ENCODE data around the gene TXNDC5. TPM values are rescaled to one million over a fixed set of nuclear protein-coding genes. Genes with fewer than 3 reads are reported as not detected.

TXNDC5 gene
- polyA plus RNA-seq, 1 experiment, result 253 TPM

GRCh38 chr6:7887278-7887991 is 23.2 kb downstream of the TXNDC5 start:
- ChIA-PET CTCF (interaction anchor here (0.6 to 1.2 kb wide), 2 partner anchors 9 kb away, joined by 3 to 4 read pairs; no protein-coding TSS in a partner anchor), POLR2A (no interaction called here)
- TF ChIP-seq, protein P1, sequence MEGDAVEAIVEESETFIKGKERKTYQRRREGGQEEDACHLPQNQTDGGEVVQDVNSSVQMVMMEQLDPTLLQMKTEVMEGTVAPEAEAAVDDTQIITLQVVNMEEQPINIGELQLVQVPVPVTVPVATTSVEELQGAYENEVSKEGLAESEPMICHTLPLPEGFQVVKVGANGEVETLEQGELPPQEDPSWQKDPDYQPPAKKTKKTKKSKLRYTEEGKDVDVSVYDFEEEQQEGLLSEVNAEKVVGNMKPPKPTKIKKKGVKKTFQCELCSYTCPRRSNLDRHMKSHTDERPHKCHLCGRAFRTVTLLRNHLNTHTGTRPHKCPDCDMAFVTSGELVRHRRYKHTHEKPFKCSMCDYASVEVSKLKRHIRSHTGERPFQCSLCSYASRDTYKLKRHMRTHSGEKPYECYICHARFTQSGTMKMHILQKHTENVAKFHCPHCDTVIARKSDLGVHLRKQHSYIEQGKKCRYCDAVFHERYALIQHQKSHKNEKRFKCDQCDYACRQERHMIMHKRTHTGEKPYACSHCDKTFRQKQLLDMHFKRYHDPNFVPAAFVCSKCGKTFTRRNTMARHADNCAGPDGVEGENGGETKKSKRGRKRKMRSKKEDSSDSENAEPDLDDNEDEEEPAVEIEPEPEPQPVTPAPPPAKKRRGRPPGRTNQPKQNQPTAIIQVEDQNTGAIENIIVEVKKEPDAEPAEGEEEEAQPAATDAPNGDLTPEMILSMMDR (IDR thresholded peaks at IDR 0.05; ENCODE audit: insufficient read depth, low read depth, low read length), result no peak
- no peak for DNase-seq (ENCODE audit: low read depth)
- Histone ChIP-seq H3K27me3 (ENCODE audit: control insufficient read depth, insufficient read depth, low read length) (no peaks in the 10 kb centered on the region), H3K36me3 (ENCODE audit: control insufficient read depth, insufficient read depth, low read length) (peaks cover 57% of the 10 kb centered on the region), H3K4me3 (ENCODE audit: low read depth, low read length) (no peak overlapping the region)

GRCh38 chr6:7886132-7886531 is 24.5 kb downstream of the TXNDC5 start:
- Histone ChIP-seq H3K4me3 (ENCODE audit: low read depth, low read length) (no peak overlapping the region), H3K27me3 (ENCODE audit: control insufficient read depth, insufficient read depth, low read length) (no peaks in the 10 kb centered on the region), H3K36me3 (ENCODE audit: control insufficient read depth, insufficient read depth, low read length) (peaks cover 58% of the 10 kb centered on the region)
- CTCF ChIA-PET, result no interaction called here
- POLR2A ChIA-PET, result no interaction called here
- TF ChIP-seq, protein P1 (IDR thresholded peaks at IDR 0.05; ENCODE audit: insufficient read depth, low read depth, low read length), result no peak
- DNase-seq (ENCODE audit: low read depth), result no peak

GRCh38 chr6:7883381-7883780 is 27.2 kb downstream of the TXNDC5 start:
- Histone ChIP-seq H3K36me3 (ENCODE audit: control insufficient read depth, insufficient read depth, low read length) (peaks cover 45% of the 10 kb centered on the region), H3K4me3 (ENCODE audit: low read depth, low read length) (no peak overlapping the region), H3K27me3 (ENCODE audit: control insufficient read depth, insufficient read depth, low read length) (no peaks in the 10 kb centered on the region)
- CTCF ChIA-PET, result no interaction called here
- no peak for DNase-seq (ENCODE audit: low read depth)
- TF ChIP-seq, protein P1 (IDR thresholded peaks at IDR 0.05; ENCODE audit: insufficient read depth, low read depth, low read length), result no peak
- POLR2A ChIA-PET, result no interaction called here

DNA sequence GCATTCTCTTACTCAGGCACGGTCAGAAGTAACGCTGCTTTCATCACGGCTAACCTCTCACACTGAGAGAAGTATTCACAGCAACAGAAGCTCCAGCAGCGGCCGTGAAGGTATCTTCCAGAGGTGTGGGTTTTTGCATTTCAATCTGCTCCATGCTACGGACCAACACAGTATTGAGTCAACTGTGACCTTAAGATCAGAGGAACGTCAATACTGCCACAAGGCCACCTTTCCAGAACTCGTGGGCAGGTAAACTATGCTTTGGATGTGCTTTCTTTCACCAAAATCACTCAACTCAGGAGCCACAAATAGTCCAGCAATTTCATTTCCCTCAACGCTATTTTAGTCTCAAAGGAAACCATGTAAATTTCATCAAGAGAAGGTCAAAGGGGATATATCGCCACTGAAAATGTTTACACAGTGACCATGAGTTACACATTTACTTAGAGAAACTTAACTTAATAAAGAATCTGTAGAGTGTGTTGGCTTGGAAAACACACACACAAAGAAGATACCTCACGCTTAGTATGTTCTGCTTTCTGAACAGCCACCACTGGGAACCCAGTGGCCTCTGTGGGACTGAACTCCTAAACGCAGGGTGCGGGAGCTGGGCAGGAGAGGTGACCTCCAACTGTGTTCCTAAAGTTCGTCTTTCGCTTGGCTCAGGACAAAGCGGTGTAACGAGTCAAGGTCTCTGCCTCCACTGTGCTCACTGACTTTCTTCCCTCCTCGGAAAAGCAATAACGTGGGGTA is 27.9 kb downstream of the TXNDC5 start:
- TF ChIP-seq, protein P1 (IDR thresholded peaks at IDR 0.05; ENCODE audit: insufficient read depth, low read depth, low read length), result no peak
- POLR2A ChIA-PET, result no interaction called here
- Histone ChIP-seq H3K27me3 (ENCODE audit: control insufficient read depth, insufficient read depth, low read length) (no peaks in the 10 kb centered on the region), H3K4me3 (ENCODE audit: low read depth, low read length) (no peak overlapping the region), H3K36me3 (ENCODE audit: control insufficient read depth, insufficient read depth, low read length) (peaks cover 40% of the 10 kb centered on the region)
- DNase-seq (ENCODE audit: low read depth), result no peak
- CTCF ChIA-PET, result no interaction called here

GRCh38 chr6:7881765-7882500 is 28.7 kb downstream of the TXNDC5 start:
- H3K4me3 ChIP-seq (ENCODE audit: low read depth, low read length), result no peak overlapping the region
- POLR2A ChIA-PET, result no interaction called here
- no peaks in the 10 kb centered on the region for H3K27me3 ChIP-seq (ENCODE audit: control insufficient read depth, insufficient read depth, low read length)
- H3K36me3 ChIP-seq (ENCODE audit: control insufficient read depth, insufficient read depth, low read length), result peaks cover 34% of the 10 kb centered on the region
- no peak for DNase-seq (ENCODE audit: low read depth)
- TF ChIP-seq, protein P1 (IDR thresholded peaks at IDR 0.05; ENCODE audit: insufficient read depth, low read depth, low read length), result no peak
- CTCF ChIA-PET, result interaction anchor here (1.4 kb wide), 1 partner anchor 159 kb away, joined by 3 read pairs; no protein-coding TSS in a partner anchor

Measured in BJ (cell line).